Raji (cell line): ENCODE results near the gene CDH23.
A peak's percentile ranks its signal among the peaks of the same experiment; 100 is the strongest.

Source experiments
- POLR2A ChIP-seq: IDR thresholded peaks from 2 replicates; pipeline ENCODE4 v1.6.1; 2011; ENCODE audit warnings: low read depth, low read length, control low read depth; ENCODE audit not compliant: insufficient read depth

The CDH23 gene

GRCh38 chr10:71727738-71728737 lies 331.3 kb downstream of the CDH23 start:
- TF ChIP-seq POLR2A: peak; percentile 19; the same call in 1 of the 2 replicates

GRCh38 chr10:71729161-71729636 lies 332.5 kb downstream of the CDH23 start:
- TF ChIP-seq POLR2A: no peak

- TF ChIP-seq POLR2A: no peak
These were observed 335.1 kb downstream of the CDH23 start for GRCh38 chr10:71731791-71732190.

- no peak for TF ChIP-seq POLR2A
These were observed 338.1 kb downstream of the CDH23 start for GRCh38 chr10:71734797-71735196.

- TF ChIP-seq POLR2A: no peak
These were observed 339.2 kb downstream of the CDH23 start for GRCh38 chr10:71735709-71736569.

- TF ChIP-seq POLR2A: no peak
These were observed 339.8 kb downstream of the CDH23 start for GRCh38 chr10:71736570-71736952.

GRCh38 chr10:71737001-71737833 lies 340.5 kb downstream of the CDH23 start:
- TF ChIP-seq POLR2A: no peak

- no peak for TF ChIP-seq POLR2A
These were observed 341.1 kb downstream of the CDH23 start for GRCh38 chr10:71737834-71738197.

GRCh38 chr10:71739358-71739900 lies 342.7 kb downstream of the CDH23 start:
- no peak for TF ChIP-seq POLR2A

- no peak for TF ChIP-seq POLR2A
These were observed 343.4 kb downstream of the CDH23 start for GRCh38 chr10:71740069-71740653.

GRCh38 chr10:71741029-71741428 lies 344.3 kb downstream of the CDH23 start:
- no peak for TF ChIP-seq POLR2A

- TF ChIP-seq POLR2A: no peak
These were observed 345.0 kb downstream of the CDH23 start for GRCh38 chr10:71741671-71742070.

- no peak for TF ChIP-seq POLR2A
These were observed 345.8 kb downstream of the CDH23 start for GRCh38 chr10:71742301-71743088.
